ENCODE data around the gene FGF14. TPM values are rescaled to one million over a fixed set of nuclear protein-coding genes. Genes with fewer than 3 reads are reported as not detected.

FGF14 gene
- total RNA-seq = not detected

DNA sequence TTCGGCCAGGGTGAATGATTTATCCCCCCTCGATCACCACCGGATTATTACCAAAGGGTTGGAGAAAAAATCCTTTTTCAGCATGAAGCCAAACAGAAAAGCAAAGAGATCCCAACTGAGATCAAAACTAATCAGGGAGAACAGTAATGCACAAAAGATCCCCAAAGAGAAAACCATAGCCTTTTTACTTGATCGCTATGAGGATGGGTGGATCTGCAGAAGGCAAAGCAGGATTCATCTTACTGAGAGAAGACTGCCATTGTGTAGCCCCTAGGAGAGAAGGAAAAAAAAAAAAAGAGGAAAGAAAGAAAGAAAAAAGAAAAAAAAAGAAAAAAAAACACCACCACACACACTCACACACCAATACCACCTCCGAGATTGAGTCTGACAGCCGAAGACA lies at the start of gene FGF14:
FGF14 (minus strand) TSS at position 283 of the 400 bp plus-strand sequence.
- CTCF ChIA-PET = interaction anchor here (1.6 kb wide), 1 partner anchor 154 kb away, joined by 6 read pairs; no protein-coding TSS in a partner anchor
- Mint-ChIP-seq H3K27ac (no peak within 1 kb of the TSS), H3K9me3 (ENCODE audit: low read depth) (no peaks in the 10 kb centered on the region), H3K36me3 (no peaks in the 10 kb centered on the region), H3K4me1 (peaks cover 23% of the 10 kb centered on the region), H3K27me3 (peaks cover 63% of the 10 kb centered on the region), H3K4me3 (peak within 1 kb of the TSS; percentile 26)
- DNase-seq (no peak), ATAC-seq (no peak)

DNA sequence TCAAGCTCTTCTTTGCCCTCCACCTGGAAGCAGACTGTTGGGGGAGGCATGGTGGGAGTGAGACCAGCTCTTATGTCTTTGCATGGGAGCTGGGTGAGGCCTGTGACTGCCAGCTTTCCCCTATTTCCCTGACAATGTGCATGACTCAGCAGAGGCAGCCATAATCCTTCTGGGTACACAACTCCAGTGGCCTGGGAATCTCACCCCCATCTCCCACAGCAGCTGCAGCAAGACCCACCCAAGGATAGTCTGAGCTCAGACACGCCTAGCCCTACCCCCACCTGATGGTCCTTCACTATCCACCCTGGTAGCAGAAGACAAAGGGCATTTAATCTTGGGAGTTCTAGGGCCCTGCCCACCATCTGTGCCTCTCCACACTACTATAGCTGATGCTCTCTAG lies 41.4 kb upstream of the FGF14 start:
- Mint-ChIP-seq H3K4me3 (no peak overlapping the region), H3K36me3 (no peaks in the 10 kb centered on the region), H3K4me1 (no peaks in the 10 kb centered on the region), H3K9me3 (ENCODE audit: low read depth) (no peaks in the 10 kb centered on the region), H3K27me3 (peaks cover 23% of the 10 kb centered on the region), H3K27ac (no peak overlapping the region)
- no peak for ATAC-seq
- CTCF ChIA-PET = no interaction called here
- no peak for DNase-seq

DNA sequence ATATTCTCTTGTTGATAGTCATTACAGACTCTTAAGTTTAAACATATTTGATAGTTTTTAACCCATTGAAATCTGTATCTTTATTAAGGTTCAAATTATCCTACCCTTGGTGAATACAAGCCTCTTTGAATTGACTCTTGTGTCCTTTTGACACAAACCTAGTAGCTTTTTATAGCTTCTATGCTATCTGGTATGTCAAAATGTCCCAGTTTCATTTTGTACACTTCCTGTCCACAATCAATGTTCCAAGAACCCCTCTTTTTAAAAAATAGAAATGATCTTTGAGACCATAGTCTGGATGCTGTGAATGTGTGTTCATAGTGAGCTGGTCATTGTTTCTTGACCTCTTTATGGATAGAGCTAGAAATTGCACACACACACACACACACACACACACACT lies 39.2 kb upstream of the FGF14 start:
- Mint-ChIP-seq H3K9me3 (ENCODE audit: low read depth) (no peaks in the 10 kb centered on the region), H3K27ac (no peak overlapping the region), H3K4me1 (no peaks in the 10 kb centered on the region), H3K4me3 (no peak overlapping the region), H3K27me3 (peaks cover 16% of the 10 kb centered on the region), H3K36me3 (no peaks in the 10 kb centered on the region)
- CTCF ChIA-PET = no interaction called here
- ATAC-seq (no peak), DNase-seq (no peak)

DNA sequence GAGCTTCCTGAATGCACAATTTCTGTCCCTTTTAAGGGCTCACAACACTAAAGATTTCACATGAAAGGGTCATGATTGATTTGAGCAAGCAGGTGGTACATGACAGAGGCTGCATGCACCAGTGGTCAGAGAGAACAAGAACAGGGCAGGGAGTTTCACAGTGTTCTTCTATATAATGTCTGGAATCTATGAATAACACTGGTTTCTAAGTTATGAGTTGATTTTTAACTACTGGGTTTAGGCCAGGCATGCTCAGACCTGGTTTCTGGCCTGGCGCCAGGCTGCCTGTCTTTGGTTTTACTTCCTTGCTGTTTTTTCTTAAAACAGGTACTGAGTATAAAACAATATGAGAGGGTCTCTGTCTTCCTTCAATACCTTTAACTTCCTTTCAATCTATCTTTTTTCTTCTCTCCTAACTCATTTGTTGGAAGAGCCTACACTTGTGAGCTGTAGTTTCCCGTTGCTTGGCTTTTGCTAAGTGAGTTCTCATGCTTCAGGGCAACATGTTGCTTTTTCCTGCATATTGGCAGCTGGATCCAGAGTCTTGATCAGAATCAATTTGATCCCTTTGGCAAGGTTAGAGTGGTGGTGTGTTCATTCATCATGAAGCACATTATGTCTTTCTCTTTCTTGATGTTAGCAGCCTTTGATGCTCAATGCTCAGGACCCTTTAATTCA lies 38.5 kb upstream of the FGF14 start:
- no peak overlapping the region for H3K27ac Mint-ChIP-seq
- no peak overlapping the region for H3K4me3 Mint-ChIP-seq
- CTCF ChIA-PET = no interaction called here
- H3K36me3 Mint-ChIP-seq = no peaks in the 10 kb centered on the region
- no peaks in the 10 kb centered on the region for H3K4me1 Mint-ChIP-seq
- H3K9me3 Mint-ChIP-seq (ENCODE audit: low read depth) = no peaks in the 10 kb centered on the region
- DNase-seq (no peak), ATAC-seq (no peak)
- H3K27me3 Mint-ChIP-seq = peaks cover 12% of the 10 kb centered on the region

DNA sequence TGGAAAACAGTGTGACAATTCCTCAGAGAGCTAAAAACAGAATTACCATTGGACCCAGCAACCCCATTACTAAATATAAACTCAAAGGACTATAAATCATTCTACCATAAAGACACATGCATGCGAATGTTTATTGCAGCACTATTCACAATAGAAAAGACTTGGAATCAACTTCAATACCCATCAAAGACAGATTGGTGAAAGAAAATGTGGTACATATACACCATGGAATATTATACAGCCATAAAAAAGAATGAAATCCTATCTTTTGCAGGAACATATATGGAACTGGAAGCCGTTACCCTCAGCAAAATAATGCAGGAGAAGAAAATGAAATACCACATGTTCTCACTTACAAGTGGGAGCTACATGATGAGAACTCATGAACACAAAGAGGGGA lies 20.8 kb upstream of the FGF14 start:
- Mint-ChIP-seq H3K4me3 (no peak overlapping the region), H3K36me3 (no peaks in the 10 kb centered on the region), H3K27me3 (no peaks in the 10 kb centered on the region), H3K9me3 (ENCODE audit: low read depth) (peaks cover 5% of the 10 kb centered on the region), H3K4me1 (no peaks in the 10 kb centered on the region), H3K27ac (no peak overlapping the region)
- ATAC-seq (no peak), DNase-seq (no peak)
- CTCF ChIA-PET = no interaction called here

DNA sequence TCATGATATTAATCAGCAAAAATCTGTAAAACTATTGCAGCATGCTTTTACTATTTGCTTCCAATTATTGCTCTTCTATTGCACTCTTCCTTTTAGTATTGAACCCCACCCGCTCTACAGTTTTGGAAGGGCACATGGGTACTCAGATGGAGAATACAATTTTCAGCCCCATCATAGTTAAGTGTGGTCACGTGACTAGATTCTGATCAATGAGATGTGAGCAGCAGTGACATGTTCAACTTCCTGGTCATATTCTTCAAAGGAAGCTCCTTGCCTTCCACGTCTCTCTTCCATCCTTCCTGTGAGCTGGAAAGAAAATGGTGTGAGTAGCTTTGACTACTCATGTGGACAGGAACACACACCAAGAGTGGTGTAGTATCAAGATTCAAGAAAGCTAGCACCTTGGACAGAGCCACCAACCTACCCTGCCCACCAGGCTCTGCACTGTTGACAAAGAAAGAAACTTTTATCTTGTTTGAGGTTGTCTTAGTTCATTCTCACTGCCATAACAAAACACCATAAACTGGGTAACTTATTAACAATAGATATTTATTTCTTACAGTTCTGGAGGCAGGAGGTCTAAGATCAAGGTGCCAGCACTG lies 3.8 kb upstream of the FGF14 start:
- H3K9me3 Mint-ChIP-seq (ENCODE audit: low read depth) = no peaks in the 10 kb centered on the region
- peaks cover 19% of the 10 kb centered on the region for H3K4me1 Mint-ChIP-seq
- H3K27me3 Mint-ChIP-seq = peaks cover 41% of the 10 kb centered on the region
- CTCF ChIA-PET = no interaction called here
- ATAC-seq (no peak), DNase-seq (no peak)
- no peaks in the 10 kb centered on the region for H3K36me3 Mint-ChIP-seq
- H3K27ac Mint-ChIP-seq = no peak overlapping the region
- H3K4me3 Mint-ChIP-seq = no peak overlapping the region

DNA sequence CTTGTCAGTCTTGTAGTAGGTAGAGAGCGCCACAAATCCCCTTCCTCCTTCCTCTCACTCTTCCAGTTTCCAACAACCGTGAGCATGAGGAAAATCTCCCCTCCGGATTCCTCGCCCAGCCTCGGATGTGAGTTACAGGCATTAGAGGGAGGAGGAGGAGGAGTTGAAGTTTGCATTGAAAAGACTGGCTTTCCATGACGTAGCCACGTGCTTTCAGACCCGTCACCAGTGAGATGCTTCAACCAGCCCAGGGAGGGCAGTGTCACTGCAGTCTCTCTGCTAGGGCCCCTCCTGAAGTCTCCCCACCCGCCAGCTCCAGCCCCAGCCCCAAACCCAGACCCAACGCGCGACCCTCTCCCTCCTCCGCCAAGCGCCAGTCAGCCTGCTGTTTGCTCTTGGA lies 442 bp upstream of the FGF14 start:
- peak; percentile 58 for ATAC-seq
- Mint-ChIP-seq H3K27me3 (peaks cover 57% of the 10 kb centered on the region), H3K4me3 (no peak overlapping the region), H3K36me3 (no peaks in the 10 kb centered on the region), H3K4me1 (peaks cover 23% of the 10 kb centered on the region), H3K9me3 (ENCODE audit: low read depth) (no peaks in the 10 kb centered on the region), H3K27ac (no peak overlapping the region)
- CTCF ChIA-PET = no interaction called here
- DNase-seq = peak; percentile 48

DNA sequence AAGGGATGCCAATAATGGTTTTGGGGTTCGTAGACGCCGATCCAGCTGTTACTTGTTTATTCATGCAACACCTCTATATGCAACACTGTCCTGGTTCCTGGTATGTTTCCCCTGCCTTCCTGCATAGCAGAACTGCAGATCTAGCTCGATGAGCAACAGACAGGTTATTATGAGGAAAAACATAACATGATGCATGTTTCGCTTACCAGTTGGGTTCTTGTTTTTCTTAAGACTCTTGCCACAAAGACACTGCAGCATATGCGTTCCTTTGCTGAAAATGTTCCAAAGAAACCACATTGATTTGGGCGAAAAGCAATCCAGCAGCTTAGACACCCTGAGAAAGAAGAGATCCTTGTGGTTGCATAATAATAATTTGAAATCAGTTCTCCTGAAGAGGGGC lies 583 bp downstream of the FGF14 start:
- Mint-ChIP-seq H3K4me3 (peak overlapping the region; percentile 26), H3K27me3 (peaks cover 67% of the 10 kb centered on the region), H3K9me3 (ENCODE audit: low read depth) (no peaks in the 10 kb centered on the region), H3K27ac (no peak overlapping the region), H3K4me1 (peaks cover 23% of the 10 kb centered on the region), H3K36me3 (no peaks in the 10 kb centered on the region)
- CTCF ChIA-PET = interaction anchor here (1.6 kb wide), 1 partner anchor 155 kb away, joined by 6 read pairs; no protein-coding TSS in a partner anchor
- ATAC-seq (no peak), DNase-seq (no peak)

DNA sequence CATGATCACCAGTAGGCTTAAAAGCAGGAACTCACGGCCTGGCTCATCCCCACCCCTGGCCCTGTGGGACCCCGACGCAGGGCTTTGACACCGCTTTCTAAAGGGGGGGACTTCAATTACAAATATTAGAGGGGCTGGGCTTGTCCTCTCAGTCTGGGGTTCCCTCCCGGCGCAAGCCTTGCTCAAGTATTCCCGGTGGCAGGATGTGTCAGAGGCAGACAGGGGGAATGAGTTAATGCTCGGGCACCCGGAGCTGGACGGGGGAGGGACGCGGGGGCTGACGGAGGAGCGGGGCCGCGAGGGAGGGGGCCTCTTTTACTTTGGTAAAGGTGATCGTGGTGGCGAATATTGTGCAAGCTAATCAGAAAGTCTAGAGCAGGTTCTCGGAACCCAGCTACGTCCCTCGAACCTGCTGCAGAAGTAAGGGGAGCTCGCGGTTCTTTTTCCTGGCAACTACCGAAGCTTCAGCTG lies 1.1 kb downstream of the FGF14 start:
- Mint-ChIP-seq H3K4me3 (peak overlapping the region; percentile 26), H3K4me1 (peaks cover 23% of the 10 kb centered on the region), H3K27ac (no peak overlapping the region), H3K36me3 (peaks cover under 1% of the 10 kb centered on the region), H3K27me3 (peaks cover 70% of the 10 kb centered on the region), H3K9me3 (ENCODE audit: low read depth) (no peaks in the 10 kb centered on the region)
- peak; percentile 3 for ATAC-seq
- CTCF ChIA-PET = interaction anchor here (1.6 kb wide), 1 partner anchor 155 kb away, joined by 6 read pairs; no protein-coding TSS in a partner anchor
- DNase-seq = no peak

DNA sequence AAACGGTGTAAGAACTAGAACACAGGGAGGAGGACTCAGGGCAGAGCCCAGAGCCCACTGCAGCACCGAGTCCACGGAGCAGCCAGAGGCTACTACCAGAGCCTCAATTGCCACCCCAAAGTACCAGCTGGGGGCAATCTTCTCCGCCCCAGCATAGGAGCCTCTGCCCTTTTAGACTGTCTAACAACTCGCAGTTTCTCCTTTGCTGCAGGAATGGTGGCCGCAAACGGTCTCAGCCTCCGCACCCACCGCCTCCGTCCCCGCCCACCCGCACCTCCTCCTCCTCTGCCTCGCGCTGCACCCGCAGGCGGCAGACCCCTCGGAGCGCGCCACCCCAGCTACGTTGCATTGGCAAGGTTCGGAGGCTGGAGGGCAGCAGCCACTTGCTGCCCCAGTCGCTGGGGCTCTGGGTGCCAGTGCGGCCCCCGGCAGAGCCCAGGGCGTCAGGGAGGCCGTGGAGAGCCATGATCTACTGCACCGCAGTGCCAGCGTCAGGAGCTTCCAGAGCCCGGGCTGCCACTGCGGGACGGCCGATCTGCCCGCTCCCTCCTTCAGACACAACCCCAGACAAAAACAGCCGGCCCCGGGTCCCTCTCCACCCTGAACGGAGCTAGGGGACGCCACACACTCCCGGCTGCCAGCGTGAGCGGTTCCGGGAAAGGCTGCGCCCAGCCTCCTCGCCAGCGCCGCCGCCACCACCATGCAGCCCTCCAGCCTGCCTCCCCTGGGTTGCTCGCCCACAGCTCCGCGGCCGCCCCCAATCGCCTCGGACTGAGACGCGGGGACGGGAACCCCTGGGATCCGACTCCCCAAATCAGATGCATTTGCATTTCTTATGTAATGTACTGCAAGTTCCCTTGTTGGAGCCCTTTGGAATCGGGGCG lies 1.8 kb downstream of the FGF14 start:
- peaks cover 66% of the 10 kb centered on the region for H3K27me3 Mint-ChIP-seq
- ATAC-seq (peak; percentile 60), DNase-seq (no peak)
- H3K9me3 Mint-ChIP-seq (ENCODE audit: low read depth) = no peaks in the 10 kb centered on the region
- CTCF ChIA-PET = interaction anchor here (1.6 kb wide), 1 partner anchor 156 kb away, joined by 6 read pairs; no protein-coding TSS in a partner anchor
- H3K36me3 Mint-ChIP-seq = peaks cover 3% of the 10 kb centered on the region
- peaks cover 25% of the 10 kb centered on the region for H3K4me1 Mint-ChIP-seq
- peak overlapping the region; percentile 26 for H3K4me3 Mint-ChIP-seq
- no peak overlapping the region for H3K27ac Mint-ChIP-seq

DNA sequence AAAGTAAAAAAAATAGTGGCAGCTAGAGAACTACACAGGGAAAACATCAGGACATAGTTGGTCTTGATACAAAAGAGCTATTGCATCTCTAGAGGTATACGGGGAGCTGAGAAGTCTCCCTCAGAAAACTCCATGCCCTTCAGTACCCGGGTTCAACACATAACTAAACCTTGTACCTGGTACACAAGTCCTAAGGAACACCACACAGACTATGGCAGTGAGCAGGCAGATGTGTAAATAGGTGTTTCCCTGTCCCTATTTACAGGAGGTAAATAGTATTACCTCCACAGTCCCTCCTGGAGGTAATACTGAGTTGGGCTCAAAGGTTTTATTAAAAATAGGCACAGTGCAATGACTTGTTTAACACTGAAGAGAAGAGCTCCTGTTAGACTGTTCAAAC lies 5.9 kb downstream of the FGF14 start:
- Mint-ChIP-seq H3K4me3 (peak overlapping the region; percentile 23), H3K27ac (no peak overlapping the region), H3K9me3 (ENCODE audit: low read depth) (no peaks in the 10 kb centered on the region), H3K36me3 (peaks cover 3% of the 10 kb centered on the region), H3K27me3 (peaks cover 40% of the 10 kb centered on the region), H3K4me1 (peaks cover 27% of the 10 kb centered on the region)
- DNase-seq = no peak
- CTCF ChIA-PET = interaction anchor here (1.4 kb wide), 1 partner anchor 160 kb away, joined by 4 read pairs; no protein-coding TSS in a partner anchor
- ATAC-seq = no peak

DNA sequence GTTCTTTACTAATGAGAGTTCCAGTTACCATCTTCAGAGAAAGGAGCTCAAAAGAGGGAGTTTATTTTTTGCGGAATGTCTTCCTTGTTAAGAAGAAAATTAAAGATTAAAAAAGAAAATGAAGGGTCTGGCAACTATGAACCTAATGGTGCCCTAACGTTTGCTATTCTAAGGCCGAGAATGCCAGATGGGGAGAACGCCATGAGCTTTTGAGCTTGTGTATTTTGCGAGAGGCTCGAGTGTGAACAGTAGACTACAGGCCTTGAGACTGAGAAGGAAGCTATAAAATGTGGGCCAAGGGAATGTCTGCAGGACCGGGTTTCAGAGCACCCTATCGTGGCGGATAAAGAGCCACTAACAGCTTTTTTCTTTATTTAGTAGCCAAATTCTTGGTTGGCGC lies 6.7 kb downstream of the FGF14 start:
- DNase-seq = no peak
- Mint-ChIP-seq H3K27me3 (peaks cover 34% of the 10 kb centered on the region), H3K27ac (peak overlapping the region; percentile 79), H3K36me3 (peaks cover 3% of the 10 kb centered on the region), H3K4me3 (peak overlapping the region; percentile 77), H3K4me1 (peaks cover 23% of the 10 kb centered on the region), H3K9me3 (ENCODE audit: low read depth) (no peaks in the 10 kb centered on the region)
- ATAC-seq = no peak
- CTCF ChIA-PET = interaction anchor here (1.4 to 2.0 kb wide), 3 partner anchors 8 to 161 kb away, joined by 4 to 9 read pairs (median 6); no protein-coding TSS in a partner anchor
